ENCODE results near the gene ARAP1.

ARAP1 gene

GRCh38 chr11:72783144-72783905 lies 31.1 kb upstream of the ARAP1 start:
- TF ChIP-seq CTCF (IDR thresholded peaks at IDR 0.05; ENCODE audit: control insufficient read depth, insufficient read depth, low read depth, low read length, missing control alignments): no peak
- no peak overlapping the region for H3K4me3 ChIP-seq (ENCODE audit: control insufficient read depth, low read depth, low read length)
- DNase-seq (ENCODE audit: low read depth): no peak

GRCh38 chr11:72782081-72782920 lies 30.1 kb upstream of the ARAP1 start:
- peak overlapping the region; percentile 16 for H3K4me3 ChIP-seq (ENCODE audit: control insufficient read depth, low read depth, low read length)
- no peak for TF ChIP-seq CTCF (IDR thresholded peaks at IDR 0.05; ENCODE audit: control insufficient read depth, insufficient read depth, low read depth, low read length, missing control alignments)
- DNase-seq (ENCODE audit: low read depth): no peak

- DNase-seq (ENCODE audit: low read depth): no peak
- no peak for TF ChIP-seq CTCF (IDR thresholded peaks at IDR 0.05; ENCODE audit: control insufficient read depth, insufficient read depth, low read depth, low read length, missing control alignments)
These were observed 29.3 kb upstream of the ARAP1 start for GRCh38 chr11:72781313-72782080.

GRCh38 chr11:72781063-72781312 lies 28.8 kb upstream of the ARAP1 start:
- DNase-seq (ENCODE audit: low read depth): no peak
- TF ChIP-seq CTCF (IDR thresholded peaks at IDR 0.05; ENCODE audit: control insufficient read depth, insufficient read depth, low read depth, low read length, missing control alignments): no peak
- peak overlapping the region; percentile 45 for H3K4me3 ChIP-seq (ENCODE audit: control insufficient read depth, low read depth, low read length)

More at GRCh38 chr11:72781313-72782080, 29.3 kb upstream of the ARAP1 start:
- H3K4me3 ChIP-seq (ENCODE audit: control insufficient read depth, low read depth, low read length): peak overlapping the region; percentile 45

GRCh38 chr11:72780296-72781062 lies 28.3 kb upstream of the ARAP1 start:
- TF ChIP-seq CTCF (IDR thresholded peaks at IDR 0.05; ENCODE audit: control insufficient read depth, insufficient read depth, low read depth, low read length, missing control alignments): no peak
- DNase-seq (ENCODE audit: low read depth): no peak
- H3K4me3 ChIP-seq (ENCODE audit: control insufficient read depth, low read depth, low read length): peak overlapping the region; percentile 45
